Coronary artery (tissue), 2 donors: ENCODE data around the gene CCND1.

Source experiments
- DNase-seq: peaks from one replicate; pipeline ENCODE4 v3.0.0-alpha.2; 2017; ENCODE audit warnings: low spot score
- H3K27ac ChIP-seq, 2 donors: fragments of 200-600 bp; sonication (generic); one replicate each; pipeline ENCODE4 v1.5.1; 2016 to 2019
- H3K4me3 ChIP-seq: fragments of 200-600 bp; sonication (generic); 2 replicates; pipeline ENCODE4 v1.5.1; 2016; ENCODE audit warnings: mild to moderate bottlenecking, moderate library complexity
- TF ChIP-seq, protein P1 (sequence below): fragments of 200-600 bp; sonication (generic); IDR thresholded peaks from one replicate; pipeline ENCODE4 v1.5.1; 2019; ENCODE audit warnings: antibody characterized with exemption

Gene CCND1

DNA sequence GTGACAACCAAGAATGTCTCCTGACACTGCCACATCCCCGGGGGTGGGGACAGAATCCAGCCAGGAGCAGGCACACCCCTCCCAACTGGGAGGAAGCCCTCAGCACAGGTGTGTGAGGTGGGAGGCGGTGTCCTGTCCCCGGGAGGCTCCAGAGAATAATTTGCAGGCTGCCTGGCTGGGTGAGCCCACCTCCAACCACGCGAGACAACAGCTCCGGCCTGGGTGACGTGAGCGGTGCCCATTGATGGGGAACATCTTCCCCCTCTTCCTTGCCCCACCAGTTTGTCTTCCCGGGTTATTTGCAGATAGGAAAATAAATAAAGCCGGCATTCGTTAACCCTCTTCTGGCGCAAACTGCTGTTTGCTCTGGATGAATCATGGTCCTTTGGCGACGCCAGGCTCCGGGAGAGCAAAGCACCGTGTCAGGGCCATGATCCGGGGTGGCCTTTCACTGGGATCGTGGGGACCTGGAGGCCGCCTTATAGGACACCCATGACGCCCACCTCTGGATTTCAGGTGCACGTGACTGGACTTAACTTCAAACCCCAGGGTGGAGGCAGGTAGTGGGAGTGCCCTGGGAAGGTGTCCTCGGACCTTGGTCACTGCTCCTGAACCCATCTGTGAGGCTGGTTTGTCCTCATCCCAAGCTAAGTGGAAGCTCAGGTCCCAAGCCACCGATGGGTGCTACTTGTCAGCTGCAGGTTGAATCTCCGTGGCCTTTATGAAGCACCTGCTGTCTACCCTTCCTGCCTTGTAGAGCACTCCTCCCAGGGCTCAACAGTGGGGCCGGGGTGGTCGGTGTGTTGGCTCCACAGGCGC, 13.9 kb downstream of the CCND1 start:
- Histone ChIP-seq H3K27ac (no peak overlapping the region), H3K4me3 (no peak overlapping the region)
- TF ChIP-seq, protein P1, sequence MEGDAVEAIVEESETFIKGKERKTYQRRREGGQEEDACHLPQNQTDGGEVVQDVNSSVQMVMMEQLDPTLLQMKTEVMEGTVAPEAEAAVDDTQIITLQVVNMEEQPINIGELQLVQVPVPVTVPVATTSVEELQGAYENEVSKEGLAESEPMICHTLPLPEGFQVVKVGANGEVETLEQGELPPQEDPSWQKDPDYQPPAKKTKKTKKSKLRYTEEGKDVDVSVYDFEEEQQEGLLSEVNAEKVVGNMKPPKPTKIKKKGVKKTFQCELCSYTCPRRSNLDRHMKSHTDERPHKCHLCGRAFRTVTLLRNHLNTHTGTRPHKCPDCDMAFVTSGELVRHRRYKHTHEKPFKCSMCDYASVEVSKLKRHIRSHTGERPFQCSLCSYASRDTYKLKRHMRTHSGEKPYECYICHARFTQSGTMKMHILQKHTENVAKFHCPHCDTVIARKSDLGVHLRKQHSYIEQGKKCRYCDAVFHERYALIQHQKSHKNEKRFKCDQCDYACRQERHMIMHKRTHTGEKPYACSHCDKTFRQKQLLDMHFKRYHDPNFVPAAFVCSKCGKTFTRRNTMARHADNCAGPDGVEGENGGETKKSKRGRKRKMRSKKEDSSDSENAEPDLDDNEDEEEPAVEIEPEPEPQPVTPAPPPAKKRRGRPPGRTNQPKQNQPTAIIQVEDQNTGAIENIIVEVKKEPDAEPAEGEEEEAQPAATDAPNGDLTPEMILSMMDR: no peak
- DNase-seq: no peak

DNA sequence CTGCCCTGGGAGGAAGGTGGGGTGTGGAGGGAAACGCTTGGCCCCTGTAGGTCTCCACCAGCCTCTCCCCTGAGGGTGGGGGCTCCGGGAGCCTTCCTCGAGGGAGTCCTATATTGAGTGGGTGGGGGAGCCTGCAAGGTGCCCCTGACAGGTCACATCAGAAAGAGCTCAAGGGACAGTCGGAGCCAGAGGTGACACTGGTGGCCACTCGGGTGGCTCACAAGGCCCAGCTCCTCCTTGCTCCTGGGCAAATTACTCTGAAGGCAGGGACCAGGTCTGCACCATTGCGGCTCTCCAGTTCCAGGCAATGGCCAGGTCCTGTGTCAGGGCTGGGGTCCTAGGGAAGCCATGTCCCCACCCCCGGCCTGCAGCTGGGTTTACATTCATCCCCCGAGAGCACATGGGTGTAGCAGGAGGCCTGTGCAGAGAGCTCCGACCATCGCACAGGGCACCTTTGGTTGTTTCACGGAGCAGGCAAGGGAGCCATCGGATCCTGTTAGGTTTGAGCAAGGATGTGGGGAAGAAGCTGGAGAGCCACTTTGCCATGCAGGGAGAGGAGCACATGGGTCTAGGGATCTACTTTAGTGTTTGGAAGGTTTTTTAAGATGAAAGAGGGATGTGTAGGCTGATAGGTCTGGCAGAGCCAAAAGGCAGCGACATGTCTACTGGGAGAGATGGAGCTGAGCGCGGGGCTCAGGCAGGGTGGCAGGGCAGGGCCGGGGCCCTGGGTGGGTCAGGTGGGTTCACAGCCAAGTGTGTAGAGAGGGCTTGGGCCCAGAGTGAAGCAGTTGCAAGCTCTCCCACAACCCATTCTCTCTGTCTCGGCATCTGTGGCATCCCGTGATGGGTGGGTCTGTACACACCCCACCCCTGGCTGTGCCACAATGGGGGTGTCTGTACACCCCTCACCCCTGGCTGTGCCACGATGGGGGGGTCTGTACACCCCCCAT, 14.8 kb downstream of the CCND1 start:
- TF ChIP-seq, protein P1: no peak
- Histone ChIP-seq H3K4me3 (no peak overlapping the region), H3K27ac (no peak overlapping the region)
- no peak for DNase-seq

DNA sequence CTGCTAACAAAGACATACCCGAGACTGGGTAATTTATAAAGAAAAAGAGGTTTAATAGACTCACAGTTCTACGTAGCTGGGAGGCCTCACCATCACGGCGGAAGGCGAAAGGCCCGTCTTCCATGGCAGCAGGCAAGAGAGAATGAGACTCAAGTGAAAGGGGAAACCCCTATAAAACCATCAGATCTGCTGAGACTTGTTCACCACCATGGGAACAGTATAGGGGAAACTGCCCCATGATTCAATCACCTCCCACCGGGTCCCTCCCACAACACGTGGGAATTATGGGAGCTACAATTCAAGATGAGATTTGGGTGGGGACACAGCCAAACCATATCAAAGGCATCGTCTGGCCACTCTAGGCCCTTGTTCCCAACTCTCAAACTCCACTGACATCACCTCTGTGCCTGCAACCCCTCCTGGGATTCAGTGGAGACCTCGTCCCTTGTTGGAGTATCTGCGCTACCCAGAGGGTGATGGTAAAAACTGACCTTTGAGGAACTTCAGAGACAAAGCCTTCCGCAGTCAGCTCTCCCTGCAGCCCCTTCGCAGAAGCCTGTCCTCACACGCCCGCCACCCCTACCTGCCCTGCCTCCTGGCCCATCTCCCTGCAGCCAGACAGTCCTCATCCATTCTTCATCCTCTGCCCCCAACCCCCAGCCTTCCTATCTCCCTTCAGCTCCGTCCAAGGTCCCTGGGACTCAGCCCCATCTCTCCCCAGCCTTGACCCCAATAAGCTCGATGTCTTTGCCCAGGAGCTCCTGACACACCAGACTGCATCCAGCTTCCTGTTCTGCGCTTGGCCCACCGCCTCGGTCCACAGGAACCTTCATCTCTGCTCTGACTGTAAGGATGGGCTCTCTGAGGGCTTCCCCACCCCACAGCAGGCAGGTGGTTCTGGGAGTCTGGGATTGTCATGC, 15.8 kb downstream of the CCND1 start:
- TF ChIP-seq, protein P1: no peak
- no peak overlapping the region for H3K27ac ChIP-seq
- no peak overlapping the region for H3K4me3 ChIP-seq
- no peak for DNase-seq

DNA sequence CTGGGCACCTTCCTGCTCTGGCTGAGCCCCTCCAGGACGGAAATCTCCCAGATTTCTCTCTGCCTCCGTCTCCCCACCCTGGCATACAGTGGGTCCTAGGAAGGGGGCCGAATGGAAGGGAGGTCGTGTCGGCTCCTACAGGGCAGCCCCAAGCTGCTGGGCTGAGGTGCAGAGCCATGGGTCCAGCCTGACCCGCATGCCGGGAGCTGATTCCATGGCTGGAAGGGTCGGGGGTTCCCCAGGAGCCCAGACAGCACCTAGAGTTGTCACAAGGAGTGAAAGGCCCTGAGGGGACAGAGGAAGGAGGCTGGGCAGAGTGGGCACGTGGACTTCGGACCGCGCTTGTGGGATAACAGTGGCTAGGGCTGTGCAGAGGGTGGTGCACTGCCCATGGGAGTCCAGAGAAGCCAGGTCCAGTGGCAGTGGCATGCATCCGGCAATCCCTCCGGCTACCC, 16.5 kb downstream of the CCND1 start:
- no peak for DNase-seq
- no peak overlapping the region for H3K27ac ChIP-seq
- TF ChIP-seq, protein P1: no peak
- H3K4me3 ChIP-seq: no peak overlapping the region

DNA sequence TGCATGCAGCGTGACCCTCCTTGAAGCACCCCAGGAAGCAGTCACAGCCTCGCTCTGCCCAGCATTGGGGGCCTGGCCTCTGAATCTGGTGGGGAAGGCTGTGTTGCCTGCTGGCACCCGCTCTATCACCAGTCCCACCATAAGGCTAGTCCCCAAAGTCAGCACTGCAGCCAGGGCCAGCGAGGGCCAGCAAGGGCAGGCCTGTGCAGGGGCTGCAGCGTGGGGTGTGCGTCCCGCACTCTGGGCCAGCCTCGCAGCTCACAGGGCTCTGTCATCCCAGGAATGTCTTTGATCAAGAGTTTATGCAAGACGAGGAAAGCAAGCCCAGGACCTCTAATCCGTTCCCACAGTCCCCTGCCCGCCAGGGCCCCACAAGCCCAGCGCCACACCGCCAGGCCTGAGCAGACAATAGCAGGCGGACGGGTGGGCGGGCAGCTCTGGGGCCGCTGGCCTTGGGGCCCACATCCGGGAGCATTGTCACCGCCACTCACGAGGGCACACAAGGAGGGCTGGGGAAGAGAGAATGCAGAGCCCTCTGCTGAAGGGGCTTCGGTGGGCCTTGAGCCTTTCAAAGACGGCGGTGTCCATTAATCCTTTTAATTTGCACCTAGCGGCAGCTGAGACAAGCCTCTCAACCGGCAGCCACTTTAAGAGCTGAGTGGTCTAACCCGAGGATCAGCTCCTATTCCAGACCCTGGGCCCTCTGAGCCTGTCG, 17.1 kb downstream of the CCND1 start:
- TF ChIP-seq, protein P1: no peak
- no peak overlapping the region for H3K27ac ChIP-seq
- no peak for DNase-seq
- no peak overlapping the region for H3K4me3 ChIP-seq
